NCI-H2029 treated with DMSO at 0.1 percent for 48 hours (cell line): ENCODE measurements around the gene ARAP3.
"Not testable (repeated sequence)": the region's sequence is repeated elsewhere in the genome, so short reads cannot be mapped to it uniquely, and the experiment has no call there.

ENCODE experiments used
- DNase-seq: peaks from one replicate; lab custom pipeline; 2025; lab: John Stamatoyannopoulos, UW

ARAP3 gene

DNA sequence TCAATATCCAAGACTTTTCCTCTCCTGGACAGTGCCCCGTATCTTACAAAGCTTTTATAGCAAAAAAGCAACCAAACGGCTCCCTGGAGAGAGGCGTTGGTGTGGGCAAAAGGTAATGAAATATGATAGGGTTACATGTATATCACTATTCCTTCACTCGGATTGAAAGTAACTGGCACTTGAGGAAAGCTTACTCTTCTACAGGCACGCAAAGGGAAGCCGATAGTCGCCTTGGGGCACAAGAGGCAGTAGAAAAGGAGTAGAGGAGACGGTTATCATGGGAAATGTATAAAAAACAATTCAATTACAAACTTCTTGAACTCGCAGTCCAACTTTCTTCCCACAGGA, 64.4 kb downstream of the ARAP3 start:
- DNase-seq: no peak

DNA sequence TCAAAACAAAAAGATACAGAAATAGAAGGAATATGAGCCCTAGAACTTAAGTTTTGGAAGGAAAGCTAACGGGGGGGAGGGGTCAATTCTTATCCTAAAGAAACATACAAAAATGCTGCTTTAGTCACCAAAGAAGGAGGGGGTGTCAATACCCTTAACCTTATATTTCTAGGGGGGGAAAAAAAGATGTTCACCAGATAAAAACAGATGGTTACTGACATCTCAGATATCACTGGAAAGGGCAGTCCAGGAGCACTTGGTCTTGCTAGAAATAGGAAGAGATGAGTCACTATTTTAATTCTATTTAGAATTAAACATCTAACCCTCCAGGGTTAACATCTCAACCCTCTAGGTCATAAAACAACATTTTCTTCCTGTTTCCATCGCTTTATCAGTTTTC, 64.9 kb downstream of the ARAP3 start:
- no peak for DNase-seq

DNA sequence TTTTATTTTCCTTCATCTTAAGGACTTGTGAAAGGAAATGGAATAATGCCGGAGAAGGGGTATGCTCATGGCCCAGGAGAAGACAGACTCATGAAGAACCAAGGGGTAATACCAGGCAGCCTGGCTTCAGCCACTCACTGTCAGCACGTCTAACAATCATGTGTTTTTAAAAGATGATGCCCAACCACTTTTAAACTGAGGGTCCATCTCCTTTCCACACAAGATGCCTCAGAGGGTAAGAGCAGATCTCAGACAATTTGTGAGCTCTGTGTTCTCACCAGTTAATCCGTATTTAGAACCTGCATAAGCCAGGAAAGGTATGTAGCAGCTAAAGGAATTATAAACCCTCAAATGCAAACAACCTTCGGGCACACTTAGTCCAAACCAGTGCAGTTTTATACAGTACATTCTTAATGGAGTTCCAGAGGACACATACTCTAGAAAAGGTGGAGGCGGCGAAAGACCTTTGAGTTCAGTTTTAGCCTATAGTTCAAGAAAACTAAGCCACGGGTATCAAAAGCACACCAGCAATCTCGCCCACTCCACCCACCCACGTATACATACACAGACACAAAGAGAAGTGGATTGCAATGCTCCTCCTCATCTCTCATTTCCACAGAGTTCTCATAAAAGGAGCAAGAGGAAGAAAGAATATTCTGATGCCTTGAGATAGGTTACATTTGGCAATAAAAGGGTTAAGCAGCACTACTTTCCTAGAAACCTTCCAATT, 65.9 kb downstream of the ARAP3 start:
- DNase-seq: no peak

DNA sequence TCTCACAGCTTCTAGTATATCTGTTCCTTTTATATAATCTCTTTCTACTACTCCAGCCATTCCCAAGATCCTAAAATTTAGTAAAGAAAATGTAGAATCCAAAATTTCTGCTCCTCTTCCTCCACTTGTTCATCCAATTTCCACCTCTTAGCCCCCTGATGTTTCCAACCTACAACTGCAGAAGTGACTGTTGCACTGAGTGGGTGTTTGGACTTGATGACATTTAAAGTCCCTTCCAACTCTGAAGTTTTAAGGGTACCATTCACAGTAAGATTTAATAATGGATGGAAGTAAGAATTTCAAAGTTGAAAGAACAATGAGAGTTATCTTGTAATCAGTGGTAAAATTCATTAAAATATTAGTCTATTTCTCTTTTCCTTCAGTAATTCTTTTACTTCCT, 68.7 kb downstream of the ARAP3 start:
- DNase-seq: no peak

DNA sequence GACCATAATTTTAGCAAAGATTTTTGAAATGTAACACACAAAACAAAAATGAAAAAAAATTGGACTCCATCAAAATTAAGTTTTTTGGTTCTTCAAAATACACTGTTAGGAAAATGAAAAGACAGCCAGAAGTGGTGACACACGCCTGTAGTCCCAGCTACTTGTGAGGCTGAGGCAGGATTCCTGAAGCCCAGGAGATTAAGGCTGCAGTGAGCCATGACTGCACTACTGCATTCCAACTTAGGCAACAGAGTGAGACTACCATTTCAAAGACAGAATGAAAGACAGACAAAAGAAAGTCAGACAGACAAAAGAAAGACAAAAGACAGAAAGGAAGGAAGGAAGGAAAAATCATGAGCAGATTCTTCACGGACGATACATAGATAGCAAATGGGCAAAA, 70.7 kb downstream of the ARAP3 start:
- no peak for DNase-seq

DNA sequence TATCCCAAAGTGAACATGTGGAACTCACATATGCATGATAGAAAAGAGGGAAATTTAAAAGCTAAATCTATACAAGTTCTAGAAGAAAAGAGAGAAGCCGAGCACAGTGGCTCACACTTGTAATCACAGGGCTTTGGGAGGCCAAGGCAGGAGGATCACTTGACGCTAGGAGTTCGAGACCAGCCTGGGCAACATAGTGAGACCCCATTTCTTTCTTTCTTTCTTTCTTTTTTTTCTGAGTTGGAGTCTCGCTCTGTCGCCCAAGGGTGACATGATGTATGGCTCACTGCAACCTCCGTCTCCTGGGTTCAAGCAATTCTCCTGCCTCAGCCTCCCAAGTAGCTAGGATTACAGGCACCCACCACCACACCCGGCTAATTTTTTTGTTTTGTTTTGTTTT, 72.1 kb downstream of the ARAP3 start:
- not testable (repeated sequence) for DNase-seq

DNA sequence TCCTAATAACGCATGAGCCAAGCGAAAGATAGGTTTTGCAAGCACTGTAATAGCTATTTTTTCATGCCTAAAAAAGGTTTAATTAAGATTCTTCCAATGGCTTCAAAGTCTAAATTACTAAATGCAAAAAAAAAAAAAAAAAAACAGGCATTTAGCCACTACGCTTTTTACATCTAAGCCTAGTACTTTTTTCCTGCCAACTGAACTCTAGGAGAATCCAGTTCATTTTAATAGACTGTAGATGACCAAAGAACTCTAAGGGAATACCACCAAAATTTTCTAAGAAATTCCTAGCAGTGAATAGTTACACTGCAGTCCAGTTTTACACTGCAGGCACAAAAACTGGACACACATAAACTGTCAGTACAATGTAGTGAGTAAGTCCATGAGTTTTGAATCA, 73.0 kb downstream of the ARAP3 start:
- DNase-seq: no peak

DNA sequence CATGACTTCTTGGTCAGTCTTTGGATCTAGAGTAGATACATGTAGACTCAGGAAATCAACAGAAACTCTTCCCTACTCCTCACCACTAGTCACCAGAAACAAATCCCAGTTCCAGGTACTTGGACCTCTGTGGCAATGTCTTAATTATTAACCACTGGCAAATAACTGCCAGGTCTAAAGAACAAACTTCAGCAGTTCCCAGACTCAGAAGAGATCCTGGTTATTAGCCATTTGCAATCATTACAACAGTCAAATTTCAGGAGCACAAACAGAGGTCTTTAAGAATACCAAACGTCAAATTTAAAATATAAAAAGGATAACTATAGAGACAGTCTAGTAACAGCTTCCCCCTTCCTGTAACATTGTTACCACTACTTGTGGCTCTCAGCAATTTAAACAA, 73.5 kb downstream of the ARAP3 start:
- no peak for DNase-seq

DNA sequence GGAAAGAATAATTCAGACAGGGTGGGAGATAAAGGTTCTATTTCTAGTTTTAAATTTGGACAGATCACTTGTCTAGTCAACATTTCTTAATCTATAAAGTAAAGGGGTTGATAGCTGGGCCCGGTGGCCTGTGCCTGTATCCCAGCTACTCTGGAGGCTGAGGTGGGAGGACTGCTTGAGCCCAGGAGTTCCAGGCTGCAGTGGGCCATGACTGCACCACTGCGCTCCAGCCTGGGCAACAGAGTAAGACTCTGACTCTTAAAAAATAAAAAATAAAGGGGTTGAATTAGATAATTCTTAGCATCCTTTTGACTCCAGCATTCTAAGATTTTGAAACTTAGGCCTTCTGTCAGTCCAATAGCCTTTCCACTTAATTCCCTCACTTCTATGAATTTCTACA, 74.0 kb downstream of the ARAP3 start:
- DNase-seq: no peak

DNA sequence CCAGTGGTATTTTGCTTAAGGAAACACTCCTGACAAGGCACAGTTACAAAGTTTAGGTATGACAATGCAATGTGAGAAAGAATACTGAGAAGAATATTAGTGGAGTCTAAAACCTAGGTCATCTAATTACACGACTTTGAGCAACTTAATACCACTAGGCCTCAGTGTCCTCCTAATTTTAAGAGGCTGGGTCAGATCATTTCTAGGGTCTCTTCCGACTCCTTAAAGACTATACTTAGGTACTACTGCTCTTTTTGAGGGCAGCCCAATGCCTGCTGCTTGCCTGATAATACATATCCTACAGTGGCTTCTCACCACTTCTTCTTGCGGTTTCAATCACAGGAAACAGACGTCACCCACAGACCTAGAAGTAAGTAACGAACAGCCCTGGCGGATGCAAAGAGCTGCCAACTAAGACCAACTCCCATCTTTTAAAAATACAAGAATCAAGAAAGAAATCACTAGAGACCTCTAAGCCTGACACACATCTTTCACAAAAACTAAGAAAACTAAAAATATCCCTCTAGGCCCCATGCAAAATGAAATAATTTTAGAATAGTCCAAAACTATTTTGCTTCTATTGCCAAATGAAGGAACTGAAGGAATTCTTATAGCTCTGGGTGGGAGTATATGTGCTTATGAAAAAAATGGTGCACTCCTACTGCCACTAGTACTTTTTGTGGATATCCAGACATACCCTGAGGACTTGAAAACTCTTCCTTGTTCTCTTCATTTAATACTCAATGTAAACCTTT, 76.3 kb downstream of the ARAP3 start:
- no peak for DNase-seq

DNA sequence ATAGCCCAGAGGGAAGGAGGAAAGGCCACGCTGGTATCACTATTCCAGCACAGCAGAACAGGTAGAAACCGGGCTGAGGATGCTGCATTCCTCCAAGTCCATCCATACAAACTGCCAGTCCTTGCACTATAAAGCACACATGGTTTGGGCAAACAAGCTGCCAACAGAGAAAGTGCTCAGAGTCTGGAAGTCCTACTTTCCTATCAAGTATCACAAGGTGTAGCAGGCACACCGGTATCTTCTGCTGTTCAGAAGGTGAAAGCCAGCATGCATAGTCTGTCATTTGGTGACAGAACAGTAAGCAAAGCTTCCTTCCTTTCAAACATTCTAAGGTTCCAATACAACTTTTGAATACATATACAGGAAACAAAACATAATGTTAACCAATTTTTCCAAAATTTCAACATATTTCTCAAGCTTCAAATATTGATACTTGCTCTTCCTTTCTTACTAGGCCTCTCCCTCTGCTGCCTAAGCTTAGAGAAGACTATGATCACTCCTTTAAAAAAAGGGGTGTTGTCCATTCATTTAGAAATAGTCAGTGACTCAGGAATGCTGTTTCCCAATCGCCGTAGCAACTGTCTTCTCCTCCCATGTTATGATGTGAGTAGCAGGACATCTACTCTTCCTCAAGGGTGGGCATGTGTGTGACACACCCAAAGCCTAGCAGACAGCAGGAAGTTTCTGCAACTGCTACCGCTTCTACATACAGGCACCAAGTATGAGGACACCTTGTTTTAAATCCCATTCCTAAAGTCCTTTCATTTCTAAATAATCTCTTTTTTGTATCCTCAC, 77.9 kb downstream of the ARAP3 start:
- no peak for DNase-seq
